ENCODE measurements around the gene ZNF248.

DNA sequence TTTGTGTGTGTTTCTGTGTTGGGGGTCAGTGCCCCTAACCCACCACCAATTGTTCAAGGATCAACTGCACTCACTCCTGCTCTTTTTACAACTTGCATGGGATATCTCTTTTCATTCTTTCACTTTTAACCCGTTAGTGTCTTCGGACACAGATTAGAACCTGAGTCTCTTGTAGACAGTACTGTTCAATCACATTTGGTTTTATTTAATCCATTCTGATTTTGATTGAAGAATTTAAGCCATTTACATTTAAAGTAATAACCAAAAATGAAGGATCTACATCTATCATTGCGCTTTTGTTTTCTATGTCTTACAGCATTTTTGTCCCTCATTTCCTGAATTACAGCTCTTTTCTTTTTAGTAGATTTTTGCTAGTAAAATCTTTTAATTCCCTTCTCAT is 43.6 kb downstream of the ZNF248 start:
- TF ChIP-seq, protein P1, sequence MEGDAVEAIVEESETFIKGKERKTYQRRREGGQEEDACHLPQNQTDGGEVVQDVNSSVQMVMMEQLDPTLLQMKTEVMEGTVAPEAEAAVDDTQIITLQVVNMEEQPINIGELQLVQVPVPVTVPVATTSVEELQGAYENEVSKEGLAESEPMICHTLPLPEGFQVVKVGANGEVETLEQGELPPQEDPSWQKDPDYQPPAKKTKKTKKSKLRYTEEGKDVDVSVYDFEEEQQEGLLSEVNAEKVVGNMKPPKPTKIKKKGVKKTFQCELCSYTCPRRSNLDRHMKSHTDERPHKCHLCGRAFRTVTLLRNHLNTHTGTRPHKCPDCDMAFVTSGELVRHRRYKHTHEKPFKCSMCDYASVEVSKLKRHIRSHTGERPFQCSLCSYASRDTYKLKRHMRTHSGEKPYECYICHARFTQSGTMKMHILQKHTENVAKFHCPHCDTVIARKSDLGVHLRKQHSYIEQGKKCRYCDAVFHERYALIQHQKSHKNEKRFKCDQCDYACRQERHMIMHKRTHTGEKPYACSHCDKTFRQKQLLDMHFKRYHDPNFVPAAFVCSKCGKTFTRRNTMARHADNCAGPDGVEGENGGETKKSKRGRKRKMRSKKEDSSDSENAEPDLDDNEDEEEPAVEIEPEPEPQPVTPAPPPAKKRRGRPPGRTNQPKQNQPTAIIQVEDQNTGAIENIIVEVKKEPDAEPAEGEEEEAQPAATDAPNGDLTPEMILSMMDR (IDR thresholded peaks at IDR 0.05; ENCODE audit: low read depth, low read length, missing input control), result no peak
- TF ChIP-seq RAD21 (IDR thresholded peaks at IDR 0.05), result no peak
- TF ChIP-seq TAF1 (conservative IDR thresholded peaks at IDR 0.05), result no peak
- TF ChIP-seq, protein P2, sequence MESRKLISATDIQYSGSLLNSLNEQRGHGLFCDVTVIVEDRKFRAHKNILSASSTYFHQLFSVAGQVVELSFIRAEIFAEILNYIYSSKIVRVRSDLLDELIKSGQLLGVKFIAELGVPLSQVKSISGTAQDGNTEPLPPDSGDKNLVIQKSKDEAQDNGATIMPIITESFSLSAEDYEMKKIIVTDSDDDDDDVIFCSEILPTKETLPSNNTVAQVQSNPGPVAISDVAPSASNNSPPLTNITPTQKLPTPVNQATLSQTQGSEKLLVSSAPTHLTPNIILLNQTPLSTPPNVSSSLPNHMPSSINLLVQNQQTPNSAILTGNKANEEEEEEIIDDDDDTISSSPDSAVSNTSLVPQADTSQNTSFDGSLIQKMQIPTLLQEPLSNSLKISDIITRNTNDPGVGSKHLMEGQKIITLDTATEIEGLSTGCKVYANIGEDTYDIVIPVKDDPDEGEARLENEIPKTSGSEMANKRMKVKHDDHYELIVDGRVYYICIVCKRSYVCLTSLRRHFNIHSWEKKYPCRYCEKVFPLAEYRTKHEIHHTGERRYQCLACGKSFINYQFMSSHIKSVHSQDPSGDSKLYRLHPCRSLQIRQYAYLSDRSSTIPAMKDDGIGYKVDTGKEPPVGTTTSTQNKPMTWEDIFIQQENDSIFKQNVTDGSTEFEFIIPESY (IDR thresholded peaks at IDR 0.05), result no peak
- TF ChIP-seq, protein P3, sequence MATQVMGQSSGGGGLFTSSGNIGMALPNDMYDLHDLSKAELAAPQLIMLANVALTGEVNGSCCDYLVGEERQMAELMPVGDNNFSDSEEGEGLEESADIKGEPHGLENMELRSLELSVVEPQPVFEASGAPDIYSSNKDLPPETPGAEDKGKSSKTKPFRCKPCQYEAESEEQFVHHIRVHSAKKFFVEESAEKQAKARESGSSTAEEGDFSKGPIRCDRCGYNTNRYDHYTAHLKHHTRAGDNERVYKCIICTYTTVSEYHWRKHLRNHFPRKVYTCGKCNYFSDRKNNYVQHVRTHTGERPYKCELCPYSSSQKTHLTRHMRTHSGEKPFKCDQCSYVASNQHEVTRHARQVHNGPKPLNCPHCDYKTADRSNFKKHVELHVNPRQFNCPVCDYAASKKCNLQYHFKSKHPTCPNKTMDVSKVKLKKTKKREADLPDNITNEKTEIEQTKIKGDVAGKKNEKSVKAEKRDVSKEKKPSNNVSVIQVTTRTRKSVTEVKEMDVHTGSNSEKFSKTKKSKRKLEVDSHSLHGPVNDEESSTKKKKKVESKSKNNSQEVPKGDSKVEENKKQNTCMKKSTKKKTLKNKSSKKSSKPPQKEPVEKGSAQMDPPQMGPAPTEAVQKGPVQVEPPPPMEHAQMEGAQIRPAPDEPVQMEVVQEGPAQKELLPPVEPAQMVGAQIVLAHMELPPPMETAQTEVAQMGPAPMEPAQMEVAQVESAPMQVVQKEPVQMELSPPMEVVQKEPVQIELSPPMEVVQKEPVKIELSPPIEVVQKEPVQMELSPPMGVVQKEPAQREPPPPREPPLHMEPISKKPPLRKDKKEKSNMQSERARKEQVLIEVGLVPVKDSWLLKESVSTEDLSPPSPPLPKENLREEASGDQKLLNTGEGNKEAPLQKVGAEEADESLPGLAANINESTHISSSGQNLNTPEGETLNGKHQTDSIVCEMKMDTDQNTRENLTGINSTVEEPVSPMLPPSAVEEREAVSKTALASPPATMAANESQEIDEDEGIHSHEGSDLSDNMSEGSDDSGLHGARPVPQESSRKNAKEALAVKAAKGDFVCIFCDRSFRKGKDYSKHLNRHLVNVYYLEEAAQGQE (IDR thresholded peaks at IDR 0.05), result no peak
- TF ChIP-seq FOXA1 (IDR thresholded peaks at IDR 0.05), result no peak
- TF ChIP-seq, protein P4, sequence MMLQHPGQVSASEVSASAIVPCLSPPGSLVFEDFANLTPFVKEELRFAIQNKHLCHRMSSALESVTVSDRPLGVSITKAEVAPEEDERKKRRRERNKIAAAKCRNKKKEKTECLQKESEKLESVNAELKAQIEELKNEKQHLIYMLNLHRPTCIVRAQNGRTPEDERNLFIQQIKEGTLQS (IDR thresholded peaks at IDR 0.05), result no peak
